SKM-1 treated with dmso at 0.1 percent for 144 hours (cell line): Measurements from ENCODE around the gene LRRC17.
"Not testable (repeated sequence)": the region's sequence is repeated elsewhere in the genome, so short reads cannot be mapped to it uniquely, and the experiment has no call there.

Source experiments
- DNase-seq: peaks from one replicate; lab custom pipeline; 2025; ENCODE audit not compliant: unreplicated experiment; lab: John Stamatoyannopoulos, UW

LRRC17 gene

GRCh38 chr7:102942181-102942866 is 29.5 kb downstream of the LRRC17 start:
- DNase-seq: no peak

GRCh38 chr7:102942868-102943267 is 30.1 kb downstream of the LRRC17 start:
- DNase-seq: no peak

- no peak for DNase-seq
Observed at GRCh38 chr7:102943423-102944169, 30.8 kb downstream of the LRRC17 start.

- DNase-seq: no peak
Observed at GRCh38 chr7:102944241-102944640, 31.4 kb downstream of the LRRC17 start.

- DNase-seq: no peak
Observed at GRCh38 chr7:102951839-102952238, 39.0 kb downstream of the LRRC17 start.

- peak; percentile 11 for DNase-seq
Observed at GRCh38 chr7:102953406-102953805, 40.6 kb downstream of the LRRC17 start.

GRCh38 chr7:102954359-102954758 is 41.6 kb downstream of the LRRC17 start:
- DNase-seq: not testable (repeated sequence)

- not testable (repeated sequence) for DNase-seq
Observed at GRCh38 chr7:102958004-102958403, 45.2 kb downstream of the LRRC17 start.

GRCh38 chr7:102961993-102962392 is 49.2 kb downstream of the LRRC17 start:
- not testable (repeated sequence) for DNase-seq

- no peak for DNase-seq
Observed at GRCh38 chr7:102966465-102966864, 53.7 kb downstream of the LRRC17 start.

- no peak for DNase-seq
Observed at GRCh38 chr7:102967798-102968197, 55.0 kb downstream of the LRRC17 start.

- DNase-seq: no peak
Observed at GRCh38 chr7:102973096-102973802, 60.4 kb downstream of the LRRC17 start.

GRCh38 chr7:102974366-102975236 is 61.8 kb downstream of the LRRC17 start:
- peak; percentile 16 for DNase-seq

GRCh38 chr7:102975854-102976253 is 63.1 kb downstream of the LRRC17 start:
- DNase-seq: no peak

- no peak for DNase-seq
Observed at GRCh38 chr7:102976493-102976892, 63.7 kb downstream of the LRRC17 start.

GRCh38 chr7:102977586-102977985 is 64.8 kb downstream of the LRRC17 start:
- DNase-seq: not testable (repeated sequence)

GRCh38 chr7:102978284-102978683 is 65.5 kb downstream of the LRRC17 start:
- peak; percentile 33 for DNase-seq

- no peak for DNase-seq
Observed at GRCh38 chr7:102979670-102980069, 66.9 kb downstream of the LRRC17 start.

GRCh38 chr7:102981451-102981850 is 68.7 kb downstream of the LRRC17 start:
- no peak for DNase-seq

GRCh38 chr7:102982235-102982634 is 69.4 kb downstream of the LRRC17 start:
- DNase-seq: no peak

GRCh38 chr7:102983602-102984001 is 70.8 kb downstream of the LRRC17 start:
- no peak for DNase-seq
